Right lobe of liver (tissue), 6 donors: Measurements from ENCODE around the gene FAM171A1. TPM values are rescaled to one million over a fixed set of nuclear protein-coding genes. Genes with fewer than 3 reads are reported as not detected.

Experiments used
- ATAC-seq, 4 donors: fragments of 200-7000 bp; cut with Tn5 transposase; one replicate each; pipeline ENCODE4 v1.9.1; 2020; ENCODE audit warnings: mild to moderate bottlenecking in 4 of 4, moderate library complexity in 4 of 4
- DNase-seq, 3 donors: peaks; one replicate each; pipeline ENCODE4 v3.0.0-alpha.2; 2020
- H3K27ac ChIP-seq, 3 donors: fragments of 200-600 bp; one replicate each; pipeline ENCODE4 v1.8.0; 2022
- H3K27me3 ChIP-seq, 2 donors: fragments of 200-600 bp; one replicate each; pipeline ENCODE4 v1.8.0; 2022
- H3K36me3 ChIP-seq, 4 donors: fragments of 200-600 bp; sonication (generic) in 1 of 4; one replicate each; pipeline versions ENCODE4 v1.5.1 to v1.8.0; 2017 to 2022; ENCODE audit warnings: control low read depth in 1 of 4
- H3K4me1 ChIP-seq, 4 donors: fragments of 200-600 bp; sonication (generic) in 1 of 4; one replicate each; pipeline versions ENCODE4 v1.5.1 to v1.8.0; 2017 to 2022; ENCODE audit warnings: control low read depth in 1 of 4
- H3K4me3 ChIP-seq, 3 donors: fragments of 200-600 bp; one replicate each; pipeline ENCODE4 v1.8.0; 2022
- H3K9me3 ChIP-seq, 4 donors: fragments of 200-600 bp; sonication (generic) in 1 of 4; one replicate each; pipeline versions ENCODE4 v1.5.1 to v1.8.0; 2017 to 2022; ENCODE audit warnings: control low read depth in 1 of 4
- POLR2A ChIP-seq: fragments of 450-650 bp; IDR thresholded peaks from one replicate; pipeline ENCODE4 v1.6.1; 2017; ENCODE audit warnings: antibody characterized with exemption, mild to moderate bottlenecking
- WGBS: methylation state at CpG from one replicate; pipeline ENCODE4 v1.1.6; 2018; ENCODE audit warnings: low coverage, low lambda C conversion rate; ENCODE audit not compliant: insufficient coverage; ENCODE audit errors: missing lambda C conversion rate; 5-methylcytosine and 5-hydroxymethylcytosine counted together
- intact Hi-C, 2 donors: fragments of 100-400 bp; cut with DNase I; formaldehyde crosslinking; loops; one replicate each; pipeline versions ENCODE4 v1.11.2 to v1.14.1; 2022
- total RNA-seq, 6 experiments: library from RNA; depleted of rRNA in 2 of 6; stranded (reverse); fragments of >200 nt in 2 of 6; fragmentation: NEBNext Ultra II Directional in 3 of 6; extraction: Animal tissue kit (Norgen Biotek cat#: 25700) in 3 of 6; gene quantifications; one replicate each; pipeline versions ENCODE4 v1.1.0 to v1.2.4, GENCODE V29; 2016 to 2023
- TF ChIP-seq, protein P1 (sequence below), 4 donors: fragments of 200-600 bp in 3 of 4; fragments of 450-650 bp in 1 of 4; IDR thresholded peaks; one replicate each; pipeline versions ENCODE4 v1.5.1 to v1.8.0; 2016 to 2022; ENCODE audit warnings: antibody characterized with exemption in 4 of 4, mild to moderate bottlenecking in 2 of 4
- donor health status: DM: no; HTN: yes; CAD: no.
- donor health status: DM: no; HTN: no; CAD: no.
- donor health status: DM: no; HTN: no; CAD: no.
- donor health status: DM: no; HTN: yes; CAD: no.
- donor health status: DM: no; HTN: yes; CAD: no.

The FAM171A1 gene
- total RNA-seq, 6 experiments from 2014 or later: 6.1 to 12.1 (median 10.3) TPM

DNA sequence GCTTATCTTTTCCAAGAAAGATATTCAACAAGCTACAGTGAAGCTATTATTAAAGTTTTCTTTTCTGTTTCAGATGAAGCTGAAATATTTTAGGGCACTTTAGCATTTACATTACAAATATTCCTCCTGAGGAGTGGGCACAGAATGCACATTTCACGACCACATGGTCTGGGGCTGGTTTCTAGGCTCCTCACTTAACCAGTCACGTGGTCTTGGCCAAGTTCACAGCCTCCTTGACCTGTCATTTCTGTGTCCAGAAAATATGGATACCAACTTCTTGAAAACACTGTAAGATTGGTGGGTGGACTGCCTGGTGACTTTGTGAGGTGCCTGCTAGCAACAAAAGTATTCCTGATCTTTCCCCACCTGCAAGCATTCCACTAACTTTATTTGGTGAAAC lies 70.9 kb downstream of the FAM171A1 start:
- H3K36me3 ChIP-seq: no peaks in the 10 kb centered on the region
- no peak for ATAC-seq
- no peak for TF ChIP-seq POLR2A
- no peaks in the 10 kb centered on the region for H3K27me3 ChIP-seq
- WGBS: 90% methylated on average over 2 of the region's 2 CpGs
- no peak overlapping the region for H3K27ac ChIP-seq
- DNase-seq: no peak
- intact Hi-C loops: no loop called here
- H3K9me3 ChIP-seq: no peaks in the 10 kb centered on the region
- no peak overlapping the region for H3K4me3 ChIP-seq
- H3K4me1 ChIP-seq: no peaks in the 10 kb centered on the region

DNA sequence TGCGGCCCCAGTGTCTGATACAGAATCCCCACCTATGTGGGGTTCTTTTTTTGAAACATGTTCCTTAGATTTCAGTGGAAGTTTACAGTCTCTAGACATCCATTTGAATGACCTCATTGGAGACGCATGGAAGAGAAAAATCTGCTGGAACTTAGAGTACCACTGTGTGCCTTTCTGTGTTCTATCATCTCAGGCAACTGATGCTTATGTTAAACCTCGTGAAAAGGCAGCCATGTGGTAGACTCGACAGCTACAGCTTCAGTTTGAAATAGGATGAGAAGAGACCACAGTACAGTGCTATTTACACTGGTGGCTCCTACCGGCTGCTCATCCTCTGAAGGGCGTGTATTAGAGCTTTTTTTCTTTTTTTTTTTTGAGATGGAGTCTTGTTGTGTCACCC lies 74.4 kb downstream of the FAM171A1 start:
- ATAC-seq: no peak
- no peaks in the 10 kb centered on the region for H3K9me3 ChIP-seq
- no peak for TF ChIP-seq POLR2A
- TF ChIP-seq, protein P1, sequence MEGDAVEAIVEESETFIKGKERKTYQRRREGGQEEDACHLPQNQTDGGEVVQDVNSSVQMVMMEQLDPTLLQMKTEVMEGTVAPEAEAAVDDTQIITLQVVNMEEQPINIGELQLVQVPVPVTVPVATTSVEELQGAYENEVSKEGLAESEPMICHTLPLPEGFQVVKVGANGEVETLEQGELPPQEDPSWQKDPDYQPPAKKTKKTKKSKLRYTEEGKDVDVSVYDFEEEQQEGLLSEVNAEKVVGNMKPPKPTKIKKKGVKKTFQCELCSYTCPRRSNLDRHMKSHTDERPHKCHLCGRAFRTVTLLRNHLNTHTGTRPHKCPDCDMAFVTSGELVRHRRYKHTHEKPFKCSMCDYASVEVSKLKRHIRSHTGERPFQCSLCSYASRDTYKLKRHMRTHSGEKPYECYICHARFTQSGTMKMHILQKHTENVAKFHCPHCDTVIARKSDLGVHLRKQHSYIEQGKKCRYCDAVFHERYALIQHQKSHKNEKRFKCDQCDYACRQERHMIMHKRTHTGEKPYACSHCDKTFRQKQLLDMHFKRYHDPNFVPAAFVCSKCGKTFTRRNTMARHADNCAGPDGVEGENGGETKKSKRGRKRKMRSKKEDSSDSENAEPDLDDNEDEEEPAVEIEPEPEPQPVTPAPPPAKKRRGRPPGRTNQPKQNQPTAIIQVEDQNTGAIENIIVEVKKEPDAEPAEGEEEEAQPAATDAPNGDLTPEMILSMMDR (IDR thresholded peaks at IDR 0.05): no peak
- no peaks in the 10 kb centered on the region for H3K36me3 ChIP-seq
- H3K27me3 ChIP-seq: no peaks in the 10 kb centered on the region
- intact Hi-C loops: no loop called here
- no peak overlapping the region for H3K4me3 ChIP-seq
- WGBS: 64% methylated on average over 5 of the region's 6 CpGs
- no peak overlapping the region for H3K27ac ChIP-seq
- H3K4me1 ChIP-seq: no peaks in the 10 kb centered on the region
- no peak for DNase-seq

DNA sequence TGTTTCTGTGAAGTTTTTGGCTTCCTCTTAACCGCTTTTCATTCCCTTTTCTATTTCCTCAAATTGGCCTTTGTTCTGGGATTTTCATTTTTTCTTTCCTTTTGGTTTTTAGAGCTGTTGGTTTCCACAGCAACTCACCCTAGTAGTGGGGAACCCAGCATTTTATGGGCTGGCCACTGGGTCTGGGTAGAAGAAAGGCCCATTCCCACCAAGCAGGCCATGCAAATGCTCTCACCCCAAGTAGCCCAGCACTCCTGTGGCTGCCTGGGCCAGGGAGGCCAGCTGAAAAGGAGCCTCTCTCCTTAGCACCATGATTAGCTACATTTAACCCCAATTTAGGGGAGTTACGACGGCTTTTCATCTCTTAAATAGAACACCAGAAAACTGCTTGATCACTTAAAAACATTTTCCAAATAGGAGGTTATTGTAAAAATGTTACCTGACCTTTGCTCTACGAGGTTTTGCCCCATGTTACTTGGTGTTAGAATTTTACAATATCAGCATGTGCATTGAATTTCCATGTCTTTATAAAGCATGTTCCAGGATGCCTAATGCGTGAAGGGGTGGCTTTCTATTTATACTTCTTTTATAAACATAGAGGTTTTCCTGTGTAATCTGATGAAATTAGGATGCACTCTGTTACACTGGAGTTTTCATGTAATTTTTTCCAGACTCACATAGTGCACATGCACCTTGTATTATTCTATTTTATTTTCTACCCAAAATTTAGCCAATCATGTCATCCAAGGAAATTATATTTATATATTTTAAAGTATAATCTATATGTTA lies 75.4 kb downstream of the FAM171A1 start:
- DNase-seq: no peak
- H3K9me3 ChIP-seq: no peaks in the 10 kb centered on the region
- WGBS: 82% methylated on average over 5 of the region's 5 CpGs
- intact Hi-C loops: no loop called here
- H3K27ac ChIP-seq: no peak overlapping the region
- H3K4me1 ChIP-seq: no peaks in the 10 kb centered on the region
- no peaks in the 10 kb centered on the region for H3K27me3 ChIP-seq
- ATAC-seq: no peak
- TF ChIP-seq, protein P1 (IDR thresholded peaks at IDR 0.05): no peak
- no peak overlapping the region for H3K4me3 ChIP-seq
- no peaks in the 10 kb centered on the region for H3K36me3 ChIP-seq

DNA sequence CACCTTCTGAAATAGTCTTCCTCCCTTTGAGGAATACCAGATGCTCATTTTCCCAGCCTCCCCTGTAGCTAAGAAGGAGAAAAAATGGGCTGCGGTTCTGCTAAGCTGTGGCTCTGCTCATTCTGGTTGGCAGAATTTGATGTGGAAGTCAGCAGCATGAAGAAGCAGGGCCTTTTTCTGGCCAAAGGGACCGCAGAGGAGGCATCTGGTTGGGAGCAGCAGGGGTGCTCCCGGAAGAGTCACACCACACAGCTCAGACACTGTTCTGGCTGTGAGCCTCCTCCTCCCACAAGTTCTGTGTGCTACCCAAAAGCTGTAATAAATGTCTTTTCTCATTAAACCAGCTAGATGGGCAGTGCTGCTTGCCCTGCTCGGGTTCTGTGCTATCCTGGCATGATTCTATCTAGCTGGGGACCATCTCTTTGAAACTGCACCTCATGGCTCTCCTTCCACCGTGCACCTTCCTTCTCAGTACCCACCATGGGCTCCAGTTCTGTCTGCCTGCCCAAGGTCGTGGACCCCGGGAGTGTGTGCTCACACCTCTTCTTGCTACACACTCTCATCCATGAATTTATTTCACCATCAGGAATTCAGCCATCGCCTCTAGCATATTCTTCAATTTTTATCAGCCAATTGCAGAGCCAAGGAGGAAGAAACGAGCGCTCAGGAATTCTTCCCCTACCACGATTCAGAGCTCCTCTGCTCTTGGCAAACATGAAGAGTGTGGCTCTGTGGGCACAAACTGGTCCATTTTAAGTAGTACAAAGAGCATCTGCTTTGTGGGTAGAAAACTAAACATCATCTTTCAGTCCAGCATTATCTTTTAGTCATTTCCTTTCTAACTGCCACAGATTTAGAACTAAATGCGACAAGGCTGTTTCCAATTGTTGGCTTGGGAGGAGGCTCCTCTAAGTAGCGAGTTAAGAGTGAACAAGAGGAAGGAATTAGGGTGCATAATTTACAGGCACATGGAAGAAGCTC lies 76.9 kb downstream of the FAM171A1 start:
- TF ChIP-seq, protein P1 (IDR thresholded peaks at IDR 0.05): no peak
- no peak for TF ChIP-seq POLR2A
- Histone ChIP-seq H3K4me1 (no peaks in the 10 kb centered on the region), H3K27ac (no peak overlapping the region), H3K4me3 (no peak overlapping the region), H3K36me3 (no peaks in the 10 kb centered on the region), H3K9me3 (no peaks in the 10 kb centered on the region), H3K27me3 (no peaks in the 10 kb centered on the region)
- 57% methylated on average over 11 of the region's 13 CpGs for WGBS
- intact Hi-C loops: no loop called here
- peak in 1 of 4 donors; percentile 22 for ATAC-seq
- DNase-seq: no peak

DNA sequence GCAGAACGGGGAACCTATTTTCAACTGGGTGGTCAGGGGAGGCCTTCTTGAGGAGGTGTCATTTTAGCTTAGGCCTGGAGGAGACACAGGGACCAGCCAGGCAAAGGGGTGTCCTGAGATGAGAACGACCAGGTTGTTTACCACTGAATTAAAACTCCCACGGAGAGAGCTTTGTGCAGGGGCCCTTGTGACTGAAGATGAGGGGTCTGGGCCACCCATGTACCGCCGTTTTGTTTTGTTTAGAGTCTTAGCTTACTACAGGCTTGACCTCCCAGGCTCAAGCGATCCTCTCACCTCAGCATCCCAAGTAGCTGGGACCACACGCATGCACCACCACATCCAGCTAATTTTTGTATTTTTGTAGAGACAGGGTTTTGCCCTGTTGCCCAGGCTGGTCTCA lies 80.4 kb downstream of the FAM171A1 start:
- ATAC-seq (no peak), DNase-seq (no peak)
- TF ChIP-seq, protein P1 (IDR thresholded peaks at IDR 0.05): no peak
- TF ChIP-seq POLR2A: no peak
- Histone ChIP-seq H3K4me1 (no peaks in the 10 kb centered on the region), H3K4me3 (no peak overlapping the region), H3K27me3 (no peaks in the 10 kb centered on the region), H3K36me3 (no peaks in the 10 kb centered on the region), H3K9me3 (no peaks in the 10 kb centered on the region), H3K27ac (no peak overlapping the region)
- intact Hi-C loops: no loop called here
- 77% methylated on average over 3 of the region's 7 CpGs for WGBS
